GM21576 (cell line): Measurements from ENCODE around the gene PROX1.

Source experiments
- ATAC-seq: cut with Tn5 transposase; IDR thresholded peaks from one replicate; pipeline ENCODE4 v1.9.1; 2021; ENCODE audit warnings: mild to moderate bottlenecking, moderate library complexity; ENCODE audit not compliant: unreplicated experiment

PROX1 gene

DNA sequence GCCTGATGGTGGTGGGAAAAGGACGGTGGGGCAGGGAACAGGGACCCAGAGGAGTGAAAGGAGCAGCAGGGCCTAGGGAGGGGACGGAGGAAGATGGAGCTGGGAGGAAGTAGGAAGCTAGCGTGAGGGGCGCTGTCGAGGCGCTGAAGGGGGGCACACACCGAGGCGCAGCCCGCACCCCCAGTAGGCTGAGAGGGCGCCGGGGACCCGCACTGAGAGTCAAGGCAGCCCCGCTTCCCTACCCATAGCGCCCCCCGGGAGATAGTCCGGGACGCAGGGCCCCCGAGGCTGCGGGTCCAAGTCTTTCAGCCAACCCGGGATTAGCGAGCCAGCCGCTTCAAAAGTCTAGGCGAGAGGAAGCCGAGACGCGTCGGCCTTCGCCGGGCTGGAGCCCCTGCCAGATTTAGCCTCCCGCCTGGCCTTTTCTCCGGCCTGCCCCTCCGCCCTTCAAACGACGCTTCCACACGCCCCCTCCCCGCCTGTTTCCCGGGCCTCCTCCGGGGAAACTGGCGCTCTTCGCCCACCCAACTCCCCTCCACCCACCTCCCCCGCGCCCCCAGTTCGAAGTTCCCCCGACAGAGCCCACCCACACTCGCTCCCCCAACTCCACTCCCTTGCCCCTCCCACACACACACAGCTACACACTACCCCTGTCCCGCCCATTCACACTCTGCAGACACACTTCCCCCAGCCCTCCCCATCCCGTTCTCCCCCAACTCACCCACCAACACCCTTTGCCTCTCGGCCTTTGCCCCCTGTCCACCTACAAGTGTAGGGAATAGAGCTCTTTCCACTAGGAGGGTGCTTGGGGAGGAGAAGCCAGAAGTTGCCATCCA is 7.8 kb upstream of the PROX1 start:
- no peak for ATAC-seq

DNA sequence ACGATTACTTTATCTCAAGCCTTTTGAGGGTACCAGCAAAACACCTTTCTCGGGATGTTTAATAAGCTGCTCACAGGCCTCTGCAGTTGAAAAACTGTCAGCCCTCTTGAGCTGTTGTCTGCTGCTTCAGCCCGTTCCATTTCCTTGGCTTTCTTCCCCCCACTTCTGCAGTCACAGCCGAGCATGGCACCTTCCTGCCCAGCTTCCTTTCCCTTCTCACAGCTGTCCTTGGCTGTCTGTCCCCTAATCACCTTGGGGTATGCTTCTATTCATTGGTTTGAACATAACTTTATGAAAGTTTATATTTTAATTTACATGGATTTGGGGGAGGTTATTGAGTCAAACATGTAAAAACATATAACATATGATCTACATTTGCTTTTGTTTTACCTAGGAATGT is 6.9 kb upstream of the PROX1 start:
- no peak for ATAC-seq

DNA sequence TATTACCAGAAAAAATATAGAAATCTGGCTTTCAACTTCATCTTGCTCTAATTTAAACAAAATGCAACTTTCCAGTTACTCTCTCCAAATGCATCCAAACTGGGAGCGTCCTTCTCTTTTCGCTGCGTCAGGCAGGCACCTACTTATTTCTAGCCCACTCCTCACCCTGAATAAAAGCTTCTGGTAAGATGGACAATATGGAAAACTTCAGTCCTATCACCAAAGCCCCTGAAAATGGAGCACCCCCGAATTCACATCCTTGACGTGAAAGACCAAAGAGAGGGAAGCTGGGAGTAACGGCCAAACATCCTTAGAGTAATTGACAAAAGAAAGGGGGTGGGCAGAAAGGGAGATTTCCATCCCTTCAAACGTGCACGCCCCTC is 5.5 kb upstream of the PROX1 start:
- ATAC-seq, result no peak

DNA sequence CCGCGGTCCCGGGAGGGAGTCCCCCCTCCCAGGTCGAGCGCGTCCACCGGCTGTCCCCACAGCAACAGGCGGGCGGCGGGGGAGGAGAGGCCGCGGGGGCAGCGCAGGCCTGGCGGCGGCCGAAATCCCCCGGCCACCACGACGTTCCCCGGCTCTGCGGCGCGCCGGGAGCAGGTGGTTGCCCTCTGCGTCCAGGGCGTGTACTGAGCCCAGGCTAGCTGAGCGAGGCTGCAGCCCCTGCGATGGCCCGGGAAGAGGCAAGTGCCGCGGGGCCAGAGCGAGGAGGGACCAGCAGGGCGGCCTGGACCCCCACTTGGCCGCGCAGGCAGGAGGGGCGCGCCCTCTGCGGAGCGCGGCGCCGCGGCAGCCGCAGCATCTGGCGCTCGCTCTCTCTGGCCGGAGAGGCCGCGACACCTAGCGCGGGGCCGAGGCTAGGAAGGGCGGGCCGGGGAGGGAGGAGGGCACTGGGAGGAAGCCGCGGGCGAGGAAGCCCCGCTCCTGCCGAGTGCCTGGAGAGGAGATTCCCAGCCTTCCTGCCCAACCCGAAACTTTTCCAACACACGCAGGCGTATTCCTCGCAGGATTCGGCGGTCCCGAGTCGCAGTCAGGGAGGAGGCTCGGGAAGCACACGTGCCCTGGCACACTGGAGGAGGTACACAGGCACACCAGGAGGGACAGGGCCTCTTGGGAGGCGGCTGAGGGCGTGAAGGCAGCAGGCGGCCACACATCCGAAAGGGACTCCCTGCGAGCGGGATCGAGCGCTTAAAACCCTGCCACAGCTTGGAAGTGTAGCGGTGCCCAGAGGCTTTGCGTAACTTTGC is 4.9 kb upstream of the PROX1 start:
- ATAC-seq, result no peak

DNA sequence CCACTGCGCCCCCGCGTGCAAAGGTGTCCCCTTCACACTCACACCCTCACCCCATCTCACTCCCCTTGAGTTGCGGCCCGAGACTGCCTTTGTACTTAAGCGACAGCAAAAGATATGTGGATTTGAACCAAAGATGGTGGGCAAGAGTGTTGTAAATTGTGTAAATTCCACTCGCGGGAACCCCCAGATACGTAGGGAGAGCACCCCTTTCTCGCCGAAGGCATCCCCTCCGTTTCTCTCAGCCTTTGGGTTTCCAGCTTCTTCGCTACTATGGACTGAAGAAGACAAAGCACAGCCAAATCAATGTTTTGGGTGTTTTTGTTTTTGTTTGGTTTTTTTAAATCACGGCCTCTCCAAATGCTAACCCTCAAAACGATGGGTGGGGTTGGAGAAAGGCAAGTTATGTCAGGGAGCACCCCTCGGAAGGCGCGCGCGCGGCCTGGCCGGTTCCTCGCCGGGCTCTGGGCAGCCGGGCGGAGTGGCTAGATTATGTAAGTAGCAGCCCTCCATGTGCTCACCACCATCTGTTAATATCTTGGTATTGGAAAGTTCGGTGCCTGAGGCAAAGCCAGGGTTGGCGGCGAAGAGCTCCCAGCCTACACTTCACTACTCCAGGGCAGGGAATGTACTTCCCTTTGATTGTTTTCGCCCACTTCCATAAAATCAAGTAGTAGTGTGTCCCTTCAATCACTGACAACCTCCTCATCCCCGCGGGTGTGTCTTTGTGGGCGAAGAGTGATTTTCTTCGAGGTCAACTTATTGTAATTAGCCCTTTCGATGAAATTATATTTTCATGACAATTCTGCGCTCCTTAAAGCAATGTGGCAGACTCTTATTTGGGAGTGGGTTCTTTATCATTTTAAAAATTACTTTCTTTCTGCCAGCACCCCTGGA is 4.0 kb upstream of the PROX1 start:
- ATAC-seq, result no peak

DNA sequence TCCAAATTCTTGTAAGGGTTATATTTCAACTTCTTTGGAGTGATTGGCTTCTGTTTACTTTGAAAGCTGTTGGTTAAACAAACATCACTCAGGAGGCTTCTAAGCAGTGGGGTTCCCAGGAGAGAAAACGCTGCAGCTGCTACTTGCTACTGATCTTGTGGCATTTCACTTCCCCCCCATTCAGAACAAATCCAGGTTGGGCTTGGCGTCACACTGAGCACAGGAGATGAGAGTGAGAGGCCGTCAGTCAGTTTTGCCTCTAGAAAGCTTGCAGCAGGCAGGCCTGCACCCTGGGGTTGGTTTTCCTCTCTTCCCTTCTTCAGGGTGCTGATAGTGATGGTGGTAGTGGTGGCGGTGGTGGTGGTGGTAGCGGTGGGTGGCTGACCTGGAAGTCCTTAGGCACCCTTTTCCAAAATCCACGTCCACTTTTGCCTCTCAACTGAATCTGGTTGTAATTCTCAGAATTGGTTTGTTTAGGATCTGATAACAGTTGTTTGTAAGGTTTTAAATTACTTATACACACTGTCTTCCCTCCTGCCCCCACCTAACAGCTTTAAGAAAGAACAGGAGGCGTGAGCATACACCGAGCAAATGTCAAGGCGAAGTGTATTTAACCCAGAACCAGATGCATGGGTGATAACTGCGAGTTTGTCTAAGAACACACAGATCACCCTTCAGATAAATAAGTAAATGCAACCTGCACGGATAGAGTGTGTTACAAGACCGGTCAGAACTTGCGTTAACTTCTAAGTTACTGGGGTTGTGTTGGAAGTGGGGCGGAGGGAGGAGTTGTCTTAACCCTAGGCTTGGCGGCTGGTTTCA is 3.2 kb upstream of the PROX1 start:
- ATAC-seq, result no peak

DNA sequence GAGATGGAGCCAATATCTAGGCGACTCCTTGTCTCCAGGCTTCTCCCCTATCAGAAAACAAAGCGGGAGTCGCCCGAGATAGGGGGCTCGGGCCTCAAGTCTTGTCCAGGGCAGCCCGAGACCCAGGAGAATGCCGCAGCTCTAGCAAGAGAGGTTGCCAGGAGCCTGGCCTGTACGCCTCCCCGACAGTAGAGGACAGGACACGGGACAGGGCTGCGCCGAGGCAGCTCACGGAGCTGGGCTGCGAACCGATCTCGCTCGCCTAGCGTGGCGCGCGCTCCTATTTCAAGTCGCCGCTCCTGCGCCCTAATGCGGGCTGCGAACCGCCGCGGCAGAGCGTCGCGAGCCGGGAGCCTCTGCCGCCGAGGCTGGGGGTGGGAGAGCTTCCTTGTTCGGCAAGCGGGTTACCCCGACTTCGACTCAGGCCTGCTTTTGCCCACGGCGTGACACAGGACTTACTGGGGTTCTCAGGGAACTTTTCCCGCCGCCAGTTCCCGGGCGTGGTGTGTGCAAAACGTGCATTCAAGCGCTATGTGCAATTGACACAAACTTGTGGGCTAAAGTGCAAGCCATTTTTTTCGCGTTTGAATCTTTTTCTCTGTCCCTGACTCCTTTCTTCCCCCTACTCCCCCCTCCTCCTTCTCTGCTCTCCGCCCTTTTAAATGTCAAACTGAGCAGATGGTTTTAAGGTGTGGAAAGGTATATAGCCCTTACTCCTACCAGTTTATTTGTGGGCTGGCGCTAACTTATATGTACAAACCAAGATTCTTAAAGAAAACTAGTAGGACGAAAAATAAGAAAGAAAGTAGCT is 2.4 kb upstream of the PROX1 start:
- ATAC-seq, result no peak

DNA sequence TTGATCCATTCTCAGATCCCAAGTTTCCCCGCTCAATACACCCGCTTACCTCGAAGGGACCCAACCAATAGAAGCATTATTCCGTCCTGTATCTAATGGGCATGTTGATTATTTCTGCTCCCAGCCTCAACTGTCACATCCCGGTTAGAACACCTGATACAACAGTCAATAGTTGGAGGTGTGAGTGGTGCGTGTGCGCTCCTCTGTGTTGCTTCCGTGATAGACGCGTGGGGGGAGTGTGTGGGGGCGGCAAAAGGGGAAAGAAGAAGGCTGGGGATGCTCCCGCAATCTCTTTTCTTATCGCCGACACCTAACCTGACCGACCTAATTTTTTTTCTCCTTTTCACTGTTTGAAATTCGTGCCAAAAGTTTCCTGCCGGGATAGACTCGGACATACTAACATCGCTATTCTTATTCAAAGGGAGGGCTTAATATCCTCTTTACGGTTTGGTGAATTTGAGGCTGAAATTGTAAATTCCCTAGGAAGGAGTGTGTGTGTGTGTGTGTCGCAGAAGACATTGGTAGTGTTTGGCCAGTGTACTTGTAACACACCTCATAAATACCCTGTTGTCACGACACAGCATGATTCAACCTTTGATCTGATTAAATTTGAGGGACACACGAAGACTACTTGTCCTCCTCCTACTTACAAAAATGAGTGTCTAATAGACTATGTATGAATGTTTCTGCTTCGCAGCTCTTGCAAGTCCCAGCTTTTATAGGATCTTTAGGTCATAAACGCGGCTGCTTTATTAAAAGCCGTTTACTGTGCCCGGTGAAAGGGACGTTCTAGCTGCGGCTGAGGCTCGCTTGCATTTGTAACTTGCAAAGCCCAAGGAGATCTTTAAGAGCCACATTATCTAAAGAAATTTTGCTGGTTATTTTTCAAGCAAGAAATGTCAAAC is 1.5 kb upstream of the PROX1 start:
- no peak for ATAC-seq

DNA sequence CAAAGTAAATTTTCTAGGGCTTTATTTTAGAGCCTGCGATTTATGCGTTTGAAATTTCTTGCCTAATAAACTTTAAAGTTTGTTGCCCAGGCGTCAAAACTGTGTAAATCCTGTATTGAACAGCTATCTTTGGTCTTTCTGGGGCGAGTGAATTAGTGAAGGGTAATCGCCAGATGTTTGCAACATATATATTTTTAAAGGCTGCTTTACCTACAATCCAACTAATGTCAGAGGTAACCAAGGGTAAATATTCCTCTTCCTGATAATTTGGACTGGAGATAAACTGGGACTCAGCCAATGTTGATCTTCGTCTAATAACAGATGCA is 885 bp upstream of the PROX1 start:
- ATAC-seq, result no peak

DNA sequence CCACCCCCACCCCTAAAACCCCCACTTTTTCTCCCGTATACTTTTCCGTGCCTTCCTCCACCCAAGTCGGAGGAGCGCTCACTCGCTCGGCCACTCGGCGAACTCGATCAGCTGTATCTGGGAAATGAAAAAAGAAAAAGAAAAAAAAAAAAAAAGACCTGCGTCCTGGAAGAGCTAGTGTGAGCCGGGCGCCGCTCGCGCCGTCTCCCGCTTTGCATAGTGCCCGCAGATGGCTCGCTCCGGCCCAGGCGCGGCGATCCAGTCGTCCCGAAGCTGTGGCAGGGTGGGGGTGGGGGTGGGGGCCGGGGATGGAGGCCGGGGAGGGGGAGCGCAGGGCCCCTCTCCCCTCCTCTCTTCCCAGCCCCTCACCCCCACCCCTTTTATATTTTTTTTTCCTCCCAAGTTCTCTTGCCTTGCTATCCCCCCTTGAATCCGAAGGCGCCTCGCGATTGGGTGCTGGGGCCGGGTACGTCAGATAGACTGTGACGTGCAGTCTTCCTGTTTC is 299 bp upstream of the PROX1 start:
- ATAC-seq, result peak; percentile 28

DNA sequence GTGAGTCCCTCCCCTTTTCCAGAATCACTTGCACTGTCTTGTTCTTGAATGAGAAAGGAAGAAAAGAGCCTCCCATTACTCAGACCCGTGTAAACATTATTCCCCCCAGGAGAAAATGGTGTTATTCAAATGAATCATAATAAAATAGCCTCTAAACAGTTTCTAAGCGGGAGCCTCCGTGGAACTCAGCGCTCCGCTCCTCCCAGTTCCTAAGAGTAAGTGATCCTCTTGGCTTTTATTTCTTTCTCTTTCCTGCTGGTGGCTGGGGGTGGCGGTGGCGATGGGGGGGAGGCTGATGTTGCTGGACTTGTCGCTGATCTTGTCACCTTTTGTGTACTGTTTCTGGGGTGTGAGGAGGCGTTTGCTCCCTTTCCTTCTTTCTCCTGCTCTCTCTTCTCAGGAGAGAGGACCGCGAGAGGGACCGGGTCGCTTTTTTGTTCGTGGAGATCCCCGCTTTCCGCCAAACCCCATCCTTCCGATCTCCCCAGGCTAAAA is 781 bp downstream of the PROX1 start:
- no peak for ATAC-seq

DNA sequence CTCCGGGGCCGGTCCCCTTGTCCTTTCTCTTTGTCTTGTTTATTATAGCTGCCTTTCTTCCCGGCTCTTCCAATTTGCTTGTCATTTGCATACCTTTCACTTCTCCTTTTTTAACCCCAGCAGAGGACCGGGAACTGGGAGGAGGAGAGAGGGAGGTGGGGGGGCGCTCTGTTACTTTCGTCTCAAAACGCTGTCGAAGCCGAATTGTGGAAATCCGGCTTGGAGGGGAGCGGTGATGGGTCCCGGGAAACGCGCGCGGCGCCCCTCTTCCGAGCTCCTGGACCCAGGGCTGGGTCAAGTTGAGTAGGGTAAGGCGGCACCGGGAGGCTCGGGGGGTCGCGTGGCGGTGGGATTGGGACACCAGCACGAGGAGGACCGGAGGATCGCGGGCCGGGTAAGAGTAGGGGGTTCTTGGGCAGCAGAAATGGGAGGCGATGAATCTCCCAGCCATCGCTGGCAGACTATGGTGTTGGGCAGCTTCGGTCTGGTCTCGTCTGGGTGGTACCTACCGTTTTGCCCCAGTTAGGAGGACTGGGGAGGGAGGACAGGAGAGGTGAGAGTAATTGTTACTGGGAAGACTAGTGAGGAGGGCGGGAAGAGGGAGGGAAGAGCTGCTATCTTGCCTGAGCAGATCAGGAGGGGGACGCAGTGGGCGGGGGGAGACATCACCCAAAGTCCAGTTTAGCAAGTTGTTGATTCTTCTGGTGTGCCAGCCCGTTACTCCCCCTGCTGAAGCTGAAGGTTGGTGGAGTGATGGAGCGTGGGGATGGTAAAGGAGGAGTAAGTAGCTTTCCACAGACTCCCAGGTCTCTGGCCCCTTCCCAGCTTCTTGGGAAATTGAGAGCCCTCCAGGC is 1.5 kb downstream of the PROX1 start:
- ATAC-seq, result peak; percentile 45

DNA sequence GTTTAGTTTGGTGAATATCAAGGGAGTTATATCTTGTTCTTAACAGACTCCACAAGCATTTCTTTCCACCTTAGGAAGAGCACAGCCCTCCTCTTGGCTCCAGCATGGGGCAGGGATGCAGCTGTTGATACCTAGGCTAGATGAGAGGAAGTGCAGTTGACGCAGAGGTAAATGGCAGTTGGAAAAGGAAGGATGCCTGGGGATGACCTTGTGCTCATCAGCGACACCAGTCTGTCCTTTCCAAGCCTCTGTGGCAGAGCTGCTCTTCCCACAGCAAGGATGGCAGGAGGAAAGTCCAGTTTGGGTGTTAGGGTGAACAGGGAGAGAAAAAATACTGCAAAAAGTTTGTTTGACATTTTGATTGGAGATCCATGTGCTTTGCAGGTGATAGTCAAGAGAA is 6.2 kb downstream of the PROX1 start:
- no peak for ATAC-seq

DNA sequence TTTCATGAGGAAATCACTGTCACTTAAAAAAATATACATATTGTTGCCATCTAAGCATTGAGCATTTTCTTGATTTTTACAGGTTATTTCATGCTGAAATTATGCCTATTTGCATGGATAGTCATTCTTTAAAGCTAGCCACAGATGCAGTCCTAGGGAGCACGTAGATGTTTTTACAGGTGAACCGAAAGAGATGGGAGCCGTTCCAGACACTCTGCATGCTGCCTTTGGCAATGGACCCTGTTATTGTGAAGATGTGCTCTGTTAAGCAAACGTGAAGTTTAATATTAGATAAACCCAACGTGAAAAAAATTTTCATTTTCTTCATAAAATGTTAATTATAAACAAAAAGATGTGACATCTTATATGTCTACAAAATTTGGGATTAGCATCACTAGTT is 7.1 kb downstream of the PROX1 start:
- no peak for ATAC-seq

DNA sequence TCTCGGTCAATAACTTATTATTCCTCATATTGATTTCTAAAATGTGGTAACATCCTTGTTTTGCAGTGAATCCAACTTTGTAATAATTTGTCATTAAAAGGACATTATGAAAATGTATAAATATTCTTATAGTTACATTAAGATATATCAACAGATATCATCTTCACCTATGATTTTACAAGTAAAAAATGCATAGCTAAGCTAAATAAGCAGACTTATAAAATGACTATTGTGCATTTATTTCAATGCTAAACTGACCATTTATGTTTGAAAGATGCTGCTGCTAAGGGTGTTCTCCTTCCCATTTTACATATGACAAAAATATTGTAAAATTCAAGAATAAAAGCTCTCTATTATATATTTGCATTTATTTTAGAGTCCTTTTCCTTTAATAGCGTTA is 7.8 kb downstream of the PROX1 start:
- no peak for ATAC-seq

DNA sequence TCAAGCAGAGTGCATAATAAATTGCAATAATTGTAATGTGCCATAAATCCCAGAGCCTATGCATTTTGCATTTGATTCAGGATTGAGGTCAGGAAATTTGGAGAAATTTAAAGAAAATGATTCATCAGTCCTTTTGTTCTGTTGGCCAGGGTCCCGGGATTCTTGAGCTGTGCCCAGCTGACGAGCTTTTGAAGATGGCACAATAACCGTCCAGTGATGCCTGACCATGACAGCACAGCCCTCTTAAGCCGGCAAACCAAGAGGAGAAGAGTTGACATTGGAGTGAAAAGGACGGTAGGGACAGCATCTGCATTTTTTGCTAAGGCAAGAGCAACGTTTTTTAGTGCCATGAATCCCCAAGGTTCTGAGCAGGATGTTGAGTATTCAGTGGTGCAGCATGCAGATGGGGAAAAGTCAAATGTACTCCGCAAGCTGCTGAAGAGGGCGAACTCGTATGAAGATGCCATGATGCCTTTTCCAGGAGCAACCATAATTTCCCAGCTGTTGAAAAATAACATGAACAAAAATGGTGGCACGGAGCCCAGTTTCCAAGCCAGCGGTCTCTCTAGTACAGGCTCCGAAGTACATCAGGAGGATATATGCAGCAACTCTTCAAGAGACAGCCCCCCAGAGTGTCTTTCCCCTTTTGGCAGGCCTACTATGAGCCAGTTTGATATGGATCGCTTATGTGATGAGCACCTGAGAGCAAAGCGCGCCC is 8.7 kb downstream of the PROX1 start:
- ATAC-seq, result no peak
